GM21737 (cell line): ENCODE results near the gene SLC45A2.
"Not testable (repeated sequence)": the region's sequence is repeated elsewhere in the genome, so short reads cannot be mapped to it uniquely, and the experiment has no call there.

Experiments
- ATAC-seq: cut with Tn5 transposase; IDR thresholded peaks from one replicate; pipeline ENCODE4 v1.9.1; 2021; ENCODE audit warnings: mild to moderate bottlenecking, moderate library complexity; ENCODE audit not compliant: unreplicated experiment

Gene SLC45A2

DNA sequence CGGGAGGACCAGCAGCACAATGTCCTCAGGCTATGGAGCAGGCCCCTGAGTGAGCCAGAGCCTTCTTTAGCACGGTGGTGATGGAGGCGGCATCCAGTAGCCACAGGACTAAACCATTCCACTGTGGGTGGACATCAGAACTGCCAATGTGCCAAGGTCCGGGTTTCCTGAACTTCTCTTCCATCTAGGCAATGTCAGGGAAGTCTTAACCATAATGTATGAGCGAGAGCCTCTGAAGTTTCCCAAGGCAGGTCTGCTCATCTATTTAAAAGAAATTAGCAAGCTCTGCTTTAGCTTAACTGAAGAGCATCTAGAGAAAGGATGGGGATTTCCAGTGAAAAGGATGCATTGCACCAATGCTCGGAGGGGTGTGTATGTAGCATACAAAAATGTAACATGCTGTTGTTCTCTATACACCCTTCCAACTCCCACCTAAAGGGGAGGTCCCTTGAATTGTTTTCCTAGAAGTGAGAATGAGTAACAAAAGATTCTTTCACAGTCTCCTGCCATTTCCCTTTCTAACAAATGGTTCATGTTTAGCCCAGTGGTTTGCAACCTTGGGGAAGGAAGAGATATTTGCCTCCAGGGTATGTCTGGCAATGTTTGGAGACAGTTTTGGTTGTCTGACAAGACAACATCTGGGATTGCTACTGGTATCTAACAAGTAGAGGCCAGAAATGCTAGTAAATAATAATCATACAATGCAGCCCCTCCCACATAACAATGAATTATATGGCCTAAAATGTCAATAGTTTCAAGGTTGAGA, 54.4 kb downstream of the SLC45A2 start:
- no peak for ATAC-seq

DNA sequence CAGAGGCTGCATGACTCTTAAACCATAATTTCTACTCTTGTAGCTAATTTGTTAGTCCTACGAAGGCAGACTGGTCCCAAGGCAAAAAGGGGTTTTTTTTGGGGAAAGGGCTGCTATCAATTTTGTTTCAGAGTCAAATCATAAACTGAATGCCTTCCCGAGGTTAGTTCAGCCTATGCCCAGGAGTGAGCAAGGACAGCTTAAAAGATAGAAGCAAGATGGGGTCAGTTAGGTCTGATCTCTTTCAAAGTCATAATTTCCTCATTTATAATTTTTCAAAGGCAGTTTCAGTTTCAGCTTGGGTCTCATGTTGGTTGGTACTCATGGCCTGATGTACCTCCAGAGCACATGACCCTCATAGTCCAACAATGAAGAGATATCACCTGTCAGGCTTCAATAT, 56.2 kb downstream of the SLC45A2 start:
- ATAC-seq = no peak

DNA sequence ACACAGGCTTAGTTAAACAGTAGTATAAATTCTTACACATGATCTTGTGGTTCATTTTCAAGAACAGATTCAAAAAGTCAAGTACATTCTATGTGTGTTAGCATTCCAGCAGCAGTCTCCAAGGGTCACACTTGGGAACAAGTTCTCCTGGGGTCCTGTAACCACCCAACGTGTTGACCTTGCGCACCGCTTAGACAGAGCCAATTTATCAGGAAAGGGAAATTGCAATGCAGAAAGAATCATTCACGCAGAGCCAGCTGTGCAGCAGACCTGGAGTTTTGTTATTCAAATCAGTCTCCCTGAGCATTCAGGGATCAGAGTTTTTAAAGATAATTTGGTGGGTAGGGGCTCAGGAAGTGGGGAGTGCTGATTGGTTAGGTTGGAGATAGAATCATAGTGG, 56.8 kb downstream of the SLC45A2 start:
- no peak for ATAC-seq

DNA sequence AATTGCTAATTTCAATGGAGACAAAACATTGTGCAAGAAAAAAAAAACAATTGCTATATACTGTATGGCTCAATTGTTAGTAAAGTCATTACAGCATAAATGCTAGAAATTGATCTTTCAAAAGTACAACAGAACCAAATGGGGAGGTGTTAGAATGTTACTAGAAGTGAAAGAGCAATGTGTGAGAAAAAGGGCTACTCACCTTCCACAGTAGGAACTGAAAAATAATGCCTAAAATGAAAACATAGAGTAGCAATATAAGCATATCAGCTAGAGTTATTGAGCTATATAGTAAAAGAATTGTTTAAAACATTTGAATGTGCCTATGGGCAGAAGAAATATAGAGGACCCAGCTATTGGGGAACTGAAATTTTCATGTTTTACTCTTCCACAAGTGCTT, 59.2 kb downstream of the SLC45A2 start:
- no peak for ATAC-seq

DNA sequence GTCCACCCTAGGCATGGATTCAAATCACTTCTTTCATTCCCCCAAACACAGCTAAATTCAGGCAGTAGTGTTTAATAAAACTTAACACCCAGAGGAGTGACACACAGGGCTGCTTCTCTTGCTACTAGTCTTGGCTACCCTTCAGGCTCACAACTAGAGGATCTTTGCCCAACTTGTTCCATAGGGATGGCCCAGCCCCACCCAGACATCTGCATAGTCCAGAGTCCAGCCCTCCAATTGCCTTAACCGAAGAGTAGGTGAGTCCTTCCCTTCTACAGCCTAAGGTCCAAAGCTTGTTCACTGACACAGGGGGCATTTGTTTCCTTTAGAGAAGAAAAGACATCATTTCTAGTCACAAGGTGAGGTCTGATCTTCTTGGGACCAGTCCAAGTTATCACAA, 63.5 kb downstream of the SLC45A2 start:
- ATAC-seq = no peak

DNA sequence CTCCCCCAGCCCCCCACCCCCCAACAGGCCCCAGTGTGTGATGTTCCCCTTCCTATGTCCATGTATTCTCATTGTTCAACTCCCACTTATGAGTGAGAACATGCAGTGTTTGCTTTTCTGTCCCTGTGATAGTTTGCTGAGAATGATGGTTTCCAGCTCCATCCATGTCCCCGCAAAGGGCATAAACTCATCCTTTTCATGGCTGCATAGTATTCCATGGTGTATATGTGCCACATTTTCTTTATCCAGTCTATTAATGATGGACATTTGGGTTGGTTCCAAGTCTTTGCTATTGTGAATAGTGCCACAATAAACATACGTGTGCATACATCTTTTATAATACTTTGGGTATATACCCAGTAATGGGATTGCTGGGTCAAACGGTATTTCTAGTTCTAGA, 69.6 kb downstream of the SLC45A2 start:
- not testable (repeated sequence) for ATAC-seq

DNA sequence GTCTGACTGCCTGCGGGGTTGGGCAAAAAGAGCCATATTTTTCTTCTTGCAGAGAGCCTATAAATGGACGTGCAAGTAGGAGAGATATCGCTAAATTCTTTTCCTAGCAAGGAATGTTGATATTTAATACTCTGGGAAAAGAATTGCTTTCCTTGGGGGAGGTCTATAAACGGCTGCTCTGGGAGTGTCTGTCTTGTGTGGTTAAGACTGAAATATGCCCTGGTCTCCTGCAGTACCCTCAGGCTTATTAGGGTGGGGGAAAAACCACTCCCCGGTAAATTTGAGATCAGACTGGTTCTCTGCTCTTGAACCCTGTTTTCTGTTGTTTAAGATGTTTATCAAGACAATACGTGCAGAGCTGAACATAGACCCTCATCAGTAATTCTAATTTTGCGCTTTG, 78.2 kb downstream of the SLC45A2 start:
- ATAC-seq = not testable (repeated sequence)

GRCh38 chr5:33905381-33905780, 79.1 kb downstream of the SLC45A2 start:
- no peak for ATAC-seq

DNA sequence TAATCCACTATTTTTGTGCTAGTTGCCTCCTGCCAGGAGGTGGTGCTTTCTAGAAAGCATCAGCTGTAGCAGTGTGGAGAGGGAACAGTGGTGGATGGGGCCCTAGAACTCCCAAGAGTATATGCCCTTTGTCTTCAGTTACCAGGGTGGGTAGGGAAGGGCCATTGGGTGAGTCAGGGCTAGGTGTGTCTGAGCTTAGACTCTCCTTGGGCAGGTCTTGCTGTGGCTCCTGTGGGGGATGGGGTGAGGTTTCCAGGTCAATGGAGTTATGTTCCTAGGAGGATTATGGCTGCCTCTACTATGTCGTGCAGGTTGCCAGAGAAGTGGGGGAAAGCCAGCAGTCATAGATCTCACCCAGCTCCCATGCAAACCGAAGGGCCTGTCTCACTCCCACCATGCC, 81.4 kb downstream of the SLC45A2 start:
- no peak for ATAC-seq

DNA sequence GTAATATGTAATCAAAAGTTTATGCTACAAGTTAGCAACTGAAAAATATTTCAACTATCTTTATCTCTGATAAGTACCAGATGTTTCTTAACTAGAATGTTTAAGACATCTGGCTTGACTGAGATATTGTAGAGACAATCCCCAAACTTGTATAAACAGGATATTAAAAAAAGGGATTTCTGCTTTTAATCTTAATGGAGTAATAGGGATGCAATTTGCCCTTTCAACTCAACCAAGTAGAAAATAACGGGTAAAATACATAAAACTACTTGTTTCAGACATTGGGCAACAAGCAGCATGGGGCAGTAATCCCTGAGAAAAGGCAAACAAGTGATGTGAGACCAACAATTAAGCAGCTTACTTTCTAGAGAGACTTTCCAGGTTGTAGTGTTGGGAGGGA, 83.3 kb downstream of the SLC45A2 start:
- ATAC-seq = no peak
